H1 (cell line): Measurements from ENCODE around the gene GJC2. TPM values are rescaled to one million over a fixed set of nuclear protein-coding genes. Genes with fewer than 3 reads are reported as not detected.

Source experiments
- CTCF ChIA-PET: fragments of 300-600 bp; sonication (Branson Sonifier 250); formaldehyde crosslinking; loops from one replicate; lab custom pipeline; 2021; ENCODE audit not compliant: partially characterized antibody; lab: Charles Lee
- POLR2A ChIA-PET: fragments of 300-600 bp; sonication (Branson Sonifier 250); formaldehyde crosslinking; loops from one replicate; lab custom pipeline; 2021; ENCODE audit warnings: inconsistent platforms; ENCODE audit not compliant: partially characterized antibody; lab: Charles Lee
- DNase-seq, 2 experiments: peaks; one replicate each; pipeline versions ENCODE4 v3.0.0 to v3.0.0-alpha.2; 2010 to 2022; ENCODE audit warnings: low spot score in 2 of 2, low read depth in 1 of 2, mixed read lengths in 1 of 2
- FAIRE-seq: peaks from 2 replicates; lab custom pipeline; 2011; peaks lifted over from hg19 to GRCh38; lab: Jason Lieb, UNC
- H2AFZ ChIP-seq: 2 replicates; pipeline ENCODE4 v1.8.1; 2012; ENCODE audit warnings: low read length, inconsistent platforms
- H2AK5ac ChIP-seq: 2 replicates; pipeline ENCODE4 v1.6.1; 2013; ENCODE audit warnings: low read depth, low read length
- H2BK120ac ChIP-seq: replicated peaks from 2 replicates; pipeline ENCODE3; 2013; ENCODE audit warnings: low read depth, low read length, inconsistent platforms
- H2BK12ac ChIP-seq: 2 replicates; pipeline ENCODE4 v1.6.1; 2013; ENCODE audit warnings: low read depth, low read length
- H2BK15ac ChIP-seq: 2 replicates; pipeline ENCODE4 v1.6.1; 2013; ENCODE audit warnings: low read length
- H2BK20ac ChIP-seq: 2 replicates; pipeline ENCODE4 v1.6.1; 2013; ENCODE audit warnings: low read length
- H2BK5ac ChIP-seq: 2 replicates; pipeline ENCODE4 v1.6.1; 2013; ENCODE audit warnings: low read depth, low read length
- H3K14ac ChIP-seq: 2 replicates; pipeline ENCODE4 v1.6.1; 2013; ENCODE audit warnings: inconsistent platforms; ENCODE audit not compliant: insufficient read length
- H3K18ac ChIP-seq: 2 replicates; pipeline ENCODE4 v1.6.1; 2013; ENCODE audit warnings: low read length; ENCODE audit errors: extremely low read depth
- H3K23ac ChIP-seq: 2 replicates; pipeline ENCODE4 v1.6.1; 2013; ENCODE audit warnings: inconsistent platforms; ENCODE audit not compliant: insufficient read length
- H3K23me2 ChIP-seq: 2 replicates; pipeline ENCODE4 v1.6.1; 2013; ENCODE audit warnings: low read depth, low read length
- H3K27ac ChIP-seq: 2 replicates; pipeline ENCODE4 v1.6.1; 2011; ENCODE audit warnings: low read depth, low read length, inconsistent platforms
- H3K27me3 ChIP-seq, 4 experiments: replicated peaks in 1 of 4; 1 replicate in 1 of 4; 2 replicates in 3 of 4; pipeline versions ENCODE4 v1.6.1 to v1.8.1; 2011 to 2013; ENCODE audit warnings: low read length in 3 of 4, mild to moderate bottlenecking in 3 of 4, inconsistent platforms in 2 of 4, mixed read lengths in 2 of 4, moderate library complexity in 1 of 4; ENCODE audit not compliant: control insufficient read depth in 3 of 4, insufficient read depth in 3 of 4; ENCODE audit errors: extremely low read depth in 1 of 4
- H3K36me3 ChIP-seq, 4 experiments: 2 replicates each; pipeline versions ENCODE4 v1.6.1 to v1.8.1; 2011 to 2013; ENCODE audit warnings: mild to moderate bottlenecking in 4 of 4, low read length in 3 of 4, moderate library complexity in 2 of 4, control low read depth in 1 of 4, inconsistent platforms in 1 of 4; ENCODE audit not compliant: insufficient read depth in 4 of 4, control insufficient read depth in 2 of 4
- H3K4ac ChIP-seq: replicated peaks from 2 replicates; pipeline ENCODE3; 2013; ENCODE audit warnings: low read length, low read depth, mixed read lengths, inconsistent platforms; ENCODE audit not compliant: insufficient read length
- H3K4me1 ChIP-seq, 4 experiments: replicated peaks in 1 of 4; 1 replicate in 1 of 4; 2 replicates in 3 of 4; pipeline versions ENCODE4 v1.6.1 to v1.8.1; 2011 to 2013; ENCODE audit warnings: low read length in 3 of 4, inconsistent platforms in 2 of 4, mixed read lengths in 1 of 4; ENCODE audit not compliant: insufficient read depth in 4 of 4, control insufficient read depth in 3 of 4
- H3K4me2 ChIP-seq, 2 experiments: 2 replicates each; pipeline versions ENCODE4 v1.6.1 to v1.8.1; 2011 to 2013; ENCODE audit warnings: low read depth in 2 of 2, low read length in 2 of 2, control low read depth in 1 of 2, inconsistent platforms in 1 of 2, mild to moderate bottlenecking in 1 of 2; ENCODE audit not compliant: insufficient read depth in 1 of 2
- H3K4me3 ChIP-seq, 4 experiments: fragments of 200-600, 300-600 bp in 1 of 4; sonication (generic), shearing (Covaris generic), sonication (Bioruptor Twin) in 1 of 4; 2 replicates each; pipeline versions ENCODE4 v1.5.1 to v1.8.1; 2011 to 2016; ENCODE audit warnings: low read length in 4 of 4, low read depth in 3 of 4, control low read depth in 2 of 4, inconsistent platforms in 2 of 4, mild to moderate bottlenecking in 2 of 4, mixed read lengths in 1 of 4, moderate library complexity in 1 of 4; ENCODE audit not compliant: insufficient read depth in 2 of 4; ENCODE audit errors: extremely low read depth in 1 of 4
- H3K56ac ChIP-seq: replicated peaks from 2 replicates; pipeline ENCODE3; 2013; ENCODE audit warnings: low read depth, mild to moderate bottlenecking, mixed read lengths, low read length, inconsistent platforms; ENCODE audit not compliant: insufficient read length
- H3K79me1 ChIP-seq: 2 replicates; pipeline ENCODE4 v1.6.1; 2013; ENCODE audit warnings: low read depth, low read length, control low read depth
- H3K79me2 ChIP-seq, 2 experiments: 2 replicates each; pipeline versions ENCODE4 v1.6.1 to v1.8.1; 2012 to 2013; ENCODE audit warnings: low read length in 2 of 2, mild to moderate bottlenecking in 2 of 2, inconsistent platforms in 1 of 2; ENCODE audit not compliant: insufficient read depth in 2 of 2, control insufficient read depth in 1 of 2
- H3K9ac ChIP-seq, 4 experiments: replicated peaks in 1 of 4; 1 replicate in 1 of 4; 2 replicates in 3 of 4; pipeline versions ENCODE4 v1.6.1 to v1.8.1; 2011 to 2013; ENCODE audit warnings: low read depth in 3 of 4, low read length in 3 of 4, control low read depth in 2 of 4, mild to moderate bottlenecking in 2 of 4, moderate library complexity in 2 of 4, inconsistent platforms in 1 of 4; ENCODE audit errors: extremely low read depth in 1 of 4
- H3K9me3 ChIP-seq, 2 experiments: 2 replicates each; pipeline versions ENCODE4 v1.6.1 to v1.8.1; 2012 to 2013; ENCODE audit warnings: mild to moderate bottlenecking in 2 of 2, moderate library complexity in 2 of 2, control low read depth in 1 of 2, inconsistent platforms in 1 of 2, low read depth in 1 of 2, low read length in 1 of 2, mixed read lengths in 1 of 2; ENCODE audit not compliant: insufficient read depth in 2 of 2
- H4K20me1 ChIP-seq, 2 experiments: replicated peaks in 1 of 2; 2 replicates each; pipeline versions ENCODE3 to v1.8.1; 2011 to 2013; ENCODE audit warnings: inconsistent platforms in 2 of 2, low read length in 2 of 2, mild to moderate bottlenecking in 1 of 2; ENCODE audit not compliant: insufficient read depth in 2 of 2, control insufficient read depth in 1 of 2
- H4K5ac ChIP-seq: 2 replicates; pipeline ENCODE4 v1.6.1; 2013; ENCODE audit warnings: low read length, low read depth, mixed read lengths, inconsistent platforms; ENCODE audit not compliant: insufficient read length
- H4K8ac ChIP-seq: 2 replicates; pipeline ENCODE4 v1.8.0; 2013; ENCODE audit warnings: mild to moderate bottlenecking, moderate library complexity, low read length, inconsistent platforms; ENCODE audit not compliant: insufficient read depth; ENCODE audit errors: extremely low read depth
- H4K91ac ChIP-seq: replicated peaks from 2 replicates; pipeline ENCODE3; 2013; ENCODE audit warnings: low read length, mixed read lengths, inconsistent platforms; ENCODE audit not compliant: insufficient read length
- CBX8 ChIP-seq: fragments of 300-800, 300-1000 bp; sonication (generic); IDR thresholded peaks from 2 replicates; pipeline ENCODE4 v1.7.1; 2016; ENCODE audit warnings: low read depth, low read length, borderline replicate concordance
- POLR2A ChIP-seq, 2 experiments: IDR thresholded peaks; 1 replicate in 1 of 2; 2 replicates in 1 of 2; pipeline ENCODE4 v1.6.1; 2011; ENCODE audit warnings: low read depth in 2 of 2, low read length in 2 of 2, mild to moderate bottlenecking in 2 of 2; ENCODE audit errors: control extremely low read depth in 1 of 2
- SUZ12 ChIP-seq: fragments of 200-600 bp; sonication (generic); IDR thresholded peaks from 2 replicates; pipeline ENCODE4 v1.6.1; 2012; ENCODE audit warnings: mild to moderate bottlenecking, inconsistent platforms, low read length, moderate library complexity, mixed read lengths
- WGBS, 2 experiments: shearing (Covaris generic) in 1 of 2; methylation state at CpG; one replicate each; pipeline versions ENCODE4 v1.1.6 to v1.1.7; 2013 to 2015; ENCODE audit warnings: low lambda C conversion rate in 2 of 2, mixed read lengths in 2 of 2, inconsistent platforms in 1 of 2, low coverage in 1 of 2, missing lambda C conversion rate in 1 of 2; ENCODE audit not compliant: insufficient replicate concordance in 2 of 2, insufficient coverage in 1 of 2, insufficient read length in 1 of 2; ENCODE audit errors: extremely low coverage in 1 of 2, missing lambda C conversion rate in 1 of 2; 5-methylcytosine and 5-hydroxymethylcytosine counted together
- polyA plus RNA-seq, 7 experiments: library from polyadenylated mRNA; depleted of rRNA in 3 of 7; stranded (reverse) in 5 of 7; unstranded in 2 of 7; fragments of >200 nt in 5 of 7; fragments of 200-250 nt in 2 of 7; gene quantifications; 1 replicate in 5 of 7; 2 replicates in 1 of 7; 4 replicates in 1 of 7; pipeline versions ENCODE4 v1.2.1 to v1.2.3, GENCODE V29; 2011 to 2013; ENCODE audit warnings: missing spikeins in 2 of 7, mixed read lengths in 2 of 7
- total RNA-seq: library from RNA; stranded (reverse); fragmentation: NEBNext Ultra II Directional; extraction: Animal tissue kit (Norgen Biotek cat#: 25700); gene quantifications from 2 replicates; pipeline ENCODE4 v1.2.1, GENCODE V29; 2021

Gene GJC2
- total and polyA plus RNA-seq, 2 of the 8 experiments (the other 6 are each of a cell fraction or from before 2014, with no cell fraction given): 0.17 to 0.54 TPM

- no peak overlapping the region for H3K4ac ChIP-seq
- H3K4me2 ChIP-seq: peak overlapping the region; percentile 67 to 88
- WGBS, 2 experiments: 24% methylated on average over 23 of the region's 25 CpGs; no CpG with 5 or more reads in 1 of the 2 experiments
- no peaks in the 10 kb centered on the region for H3K9me3 ChIP-seq
- DNase-seq (no peak), FAIRE-seq (no peak)
- TF ChIP-seq CBX8 (no peak), SUZ12 (0 out of 2 replicates have a peak, but pooled peaks have one; percentile 20), POLR2A (IDR thresholded peaks at IDR 0.05; ENCODE audit: control extremely low read depth in 1 of 2, low read depth in 2 of 2, low read length in 2 of 2) (peak in 1 of 2 experiments; percentile 8; a peak in 1 of 3 replicates)
- H2AK5ac ChIP-seq: no peak overlapping the region
- H4K5ac ChIP-seq: no peak overlapping the region
- H3K79me1 ChIP-seq: peaks cover 23% of the 10 kb centered on the region
- H2BK20ac ChIP-seq: no peak overlapping the region
- no peak overlapping the region for H4K91ac ChIP-seq
- H4K20me1 ChIP-seq: peaks cover 8 to 21% of the 10 kb centered on the region in 2 experiments
- no peaks in the 10 kb centered on the region for H3K36me3 ChIP-seq
- H3K23ac ChIP-seq: no peak overlapping the region
- 0 out of 2 replicates have a peak overlapping the region, but pooled peaks have one; percentile 92 for H2BK5ac ChIP-seq
- H3K56ac ChIP-seq: peak overlapping the region; percentile 73
- no peak overlapping the region for H3K18ac ChIP-seq
- H3K79me2 ChIP-seq: peaks cover 0 to 43% of the 10 kb centered on the region in 2 experiments; a peak in 3 of 4 replicates
- H2BK12ac ChIP-seq: no peak overlapping the region
- ChIA-PET CTCF (interaction anchor here (0.8 to 2.9 kb wide), 6 partner anchors 10 to 133 kb away, joined by 3 to 7 read pairs (median 3); partner anchors contain the start of gene IBA57), POLR2A (interaction anchor here (0.9 to 3.9 kb wide), 8 partner anchors 9 to 73 kb away, joined by 3 to 30 read pairs (median 4); partner anchors contain the start of genes GJC2 and IBA57)
- no peak overlapping the region for H3K14ac ChIP-seq
- peak overlapping the region; percentile 85; the same call in 1 of the 2 replicates for H3K27ac ChIP-seq
- peaks cover 5% of the 10 kb centered on the region; the same call in 1 of the 2 replicates for H3K23me2 ChIP-seq
- H3K4me1 ChIP-seq: peaks cover 0 to 10% (median 6%) of the 10 kb centered on the region in 4 experiments; a peak in 5 of 7 replicates
- peak overlapping the region; percentile 80 to 93 (median 88) for H3K4me3 ChIP-seq
- peak overlapping the region; percentile 99; the same call in 1 of the 2 replicates for H4K8ac ChIP-seq
- peaks cover 0 to 14% (median 1%) of the 10 kb centered on the region in 4 experiments; a peak in 3 of 7 replicates for H3K27me3 ChIP-seq
- peak overlapping the region; percentile 90 to 97 (median 92); a peak in 6 of 7 replicates for H3K9ac ChIP-seq
- H2AFZ ChIP-seq: no peak overlapping the region
- no peak overlapping the region for H2BK15ac ChIP-seq
- no peak overlapping the region for H2BK120ac ChIP-seq
Observed at GRCh38 chr1:228140724-228141225, 9.0 kb upstream of the GJC2 start.
